Natural killer cell (primary cell): Measurements from ENCODE around the gene PHACTR1. TPM values are rescaled to one million over a fixed set of nuclear protein-coding genes. Genes with fewer than 3 reads are reported as not detected.

Experiments
- ATAC-seq, 3 donors: fragments of 150-1000 bp in 2 of 3; fragments of 200-7000 bp in 1 of 3; cut with Tn5 transposase; 1 replicate in 1 of 3; 2 replicates in 2 of 3; pipeline ENCODE4 v1.10.0; 2021; ENCODE audit warnings: mild to moderate bottlenecking in 2 of 3, moderate library complexity in 2 of 3
- DNase-seq, 2 donors: peaks; one replicate each; pipeline versions ENCODE4 v3.0.0 to v3.0.0-alpha.2; 2013 to 2021; ENCODE audit warnings: mixed read lengths in 1 of 2
- H3K27ac ChIP-seq: one replicate; pipeline ENCODE4 v1.5.1; 2013; ENCODE audit warnings: mild to moderate bottlenecking, low read length
- H3K27me3 ChIP-seq: one replicate; pipeline ENCODE4 v1.6.1; 2013; ENCODE audit warnings: low read length; ENCODE audit not compliant: control insufficient read depth, insufficient read depth
- H3K36me3 ChIP-seq: one replicate; pipeline ENCODE4 v1.6.1; 2013; ENCODE audit warnings: low read length; ENCODE audit not compliant: control insufficient read depth, insufficient read depth
- H3K4me1 ChIP-seq: one replicate; pipeline ENCODE4 v1.6.1; 2013; ENCODE audit warnings: low read length; ENCODE audit not compliant: control insufficient read depth, insufficient read depth
- H3K4me3 ChIP-seq: one replicate; pipeline ENCODE4 v1.5.1; 2013; ENCODE audit warnings: low read length
- H3K9me3 ChIP-seq: one replicate; pipeline ENCODE4 v1.6.1; 2013; ENCODE audit warnings: low read length; ENCODE audit not compliant: control insufficient read depth, insufficient read depth
- H3K27ac Mint-ChIP-seq, 2 donors: one replicate each; pipeline ENCODE4 v1.8.0; 2022; ENCODE audit warnings: mild to moderate bottlenecking in 2 of 2, mixed read lengths in 2 of 2, moderate library complexity in 1 of 2
- H3K27me3 Mint-ChIP-seq, 2 donors: one replicate each; pipeline ENCODE4 v1.8.0; 2022; ENCODE audit warnings: low read depth in 2 of 2, mixed read lengths in 2 of 2
- H3K36me3 Mint-ChIP-seq: one replicate; pipeline ENCODE4 v1.8.0; 2022; ENCODE audit warnings: mixed read lengths
- H3K4me1 Mint-ChIP-seq, 2 donors: one replicate each; pipeline ENCODE4 v1.8.0; 2022; ENCODE audit warnings: mixed read lengths in 2 of 2
- H3K4me3 Mint-ChIP-seq: one replicate; pipeline ENCODE4 v1.8.0; 2022; ENCODE audit warnings: mild to moderate bottlenecking, moderate library complexity, mixed read lengths
- H3K9me3 Mint-ChIP-seq, 2 donors: one replicate each; pipeline ENCODE4 v1.8.0; 2022; ENCODE audit warnings: mixed read lengths in 2 of 2
- WGBS: methylation state at CpG from one replicate; pipeline ENCODE4 v1.1.7; 2013; ENCODE audit warnings: missing lambda C conversion rate; ENCODE audit not compliant: insufficient coverage; 5-methylcytosine and 5-hydroxymethylcytosine counted together
- intact Hi-C: fragments of 100-400 bp; cut with micrococcal nuclease; formaldehyde crosslinking; loops from one replicate; pipeline ENCODE4 v1.14.2; 2022
- total RNA-seq, 4 donors: library from RNA; stranded (reverse); fragments of 120-200 nt in 1 of 4; gene quantifications; one replicate each; pipeline versions ENCODE4 v1.2.3 to v1.2.4, GENCODE V29; 2013 to 2022
- TF ChIP-seq, protein P1 (sequence below): fragments of 200-600 bp; IDR thresholded peaks from one replicate; pipeline ENCODE4 v1.8.0; 2022; ENCODE audit warnings: antibody characterized with exemption

PHACTR1 gene
- total RNA-seq, 3 donors from 2014 or later (not counting 1 experiment from before 2014, with no cell fraction given), result 5.2 to 19.0 (median 5.4) TPM

DNA sequence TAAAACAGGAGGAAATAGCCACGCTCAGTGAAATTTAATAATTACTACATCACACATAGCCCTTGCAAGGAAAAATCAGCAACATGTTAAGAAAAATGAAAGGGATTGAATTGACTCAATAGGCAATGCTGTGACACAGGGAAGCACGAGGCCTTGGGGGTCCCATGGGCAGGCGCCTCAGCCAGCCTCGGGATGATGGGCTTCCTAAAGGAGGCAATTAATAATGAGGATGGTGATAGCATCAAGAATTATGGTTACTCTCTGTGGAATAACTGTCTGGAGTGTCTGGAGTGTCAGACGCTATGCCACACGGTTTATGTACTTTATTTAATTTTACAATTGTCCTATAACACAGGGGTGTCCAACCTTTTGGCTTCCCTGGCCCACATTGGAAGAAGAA, 481.6 kb downstream of the PHACTR1 start:
- ATAC-seq (no peak), DNase-seq (no peak)
- H3K36me3 Mint-ChIP-seq, result no peaks in the 10 kb centered on the region
- 68% methylated on average over 4 of the region's 6 CpGs for WGBS
- H3K27me3 Mint-ChIP-seq, result peaks cover 0 to 4% of the 10 kb centered on the region in 2 donors
- no peaks in the 10 kb centered on the region for H3K9me3 Mint-ChIP-seq
- Histone ChIP-seq H3K4me3 (no peak overlapping the region), H3K27ac (no peak overlapping the region), H3K27me3 (no peaks in the 10 kb centered on the region), H3K9me3 (no peaks in the 10 kb centered on the region), H3K36me3 (no peaks in the 10 kb centered on the region), H3K4me1 (peaks cover 3% of the 10 kb centered on the region)
- TF ChIP-seq, protein P1, sequence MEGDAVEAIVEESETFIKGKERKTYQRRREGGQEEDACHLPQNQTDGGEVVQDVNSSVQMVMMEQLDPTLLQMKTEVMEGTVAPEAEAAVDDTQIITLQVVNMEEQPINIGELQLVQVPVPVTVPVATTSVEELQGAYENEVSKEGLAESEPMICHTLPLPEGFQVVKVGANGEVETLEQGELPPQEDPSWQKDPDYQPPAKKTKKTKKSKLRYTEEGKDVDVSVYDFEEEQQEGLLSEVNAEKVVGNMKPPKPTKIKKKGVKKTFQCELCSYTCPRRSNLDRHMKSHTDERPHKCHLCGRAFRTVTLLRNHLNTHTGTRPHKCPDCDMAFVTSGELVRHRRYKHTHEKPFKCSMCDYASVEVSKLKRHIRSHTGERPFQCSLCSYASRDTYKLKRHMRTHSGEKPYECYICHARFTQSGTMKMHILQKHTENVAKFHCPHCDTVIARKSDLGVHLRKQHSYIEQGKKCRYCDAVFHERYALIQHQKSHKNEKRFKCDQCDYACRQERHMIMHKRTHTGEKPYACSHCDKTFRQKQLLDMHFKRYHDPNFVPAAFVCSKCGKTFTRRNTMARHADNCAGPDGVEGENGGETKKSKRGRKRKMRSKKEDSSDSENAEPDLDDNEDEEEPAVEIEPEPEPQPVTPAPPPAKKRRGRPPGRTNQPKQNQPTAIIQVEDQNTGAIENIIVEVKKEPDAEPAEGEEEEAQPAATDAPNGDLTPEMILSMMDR, result no peak
- no peaks in the 10 kb centered on the region for H3K4me1 Mint-ChIP-seq
- intact Hi-C loops, result no loop called here
- no peak overlapping the region for H3K4me3 Mint-ChIP-seq
- H3K27ac Mint-ChIP-seq, result no peak overlapping the region

DNA sequence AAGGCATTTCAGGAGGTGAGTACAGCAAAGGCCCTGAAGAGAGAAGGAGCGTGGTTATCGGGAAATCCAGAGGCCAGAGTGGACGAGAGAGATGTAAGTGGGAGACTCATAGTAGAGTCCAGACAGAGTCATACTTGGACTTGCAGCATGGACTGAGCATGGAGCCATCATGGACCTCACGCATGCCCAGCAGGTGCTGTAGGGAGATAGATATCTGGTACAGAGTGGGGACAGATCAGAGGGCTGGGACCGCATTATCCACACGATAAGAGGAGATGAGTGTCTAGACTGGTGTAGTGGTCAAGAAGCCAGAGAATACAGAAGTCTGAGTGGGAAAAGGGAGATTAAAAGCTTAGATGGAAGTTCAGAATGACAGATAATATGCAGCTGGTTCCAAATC, 484.8 kb downstream of the PHACTR1 start:
- no peaks in the 10 kb centered on the region for H3K4me1 Mint-ChIP-seq
- H3K9me3 ChIP-seq, result no peaks in the 10 kb centered on the region
- H3K36me3 Mint-ChIP-seq, result no peaks in the 10 kb centered on the region
- H3K27me3 ChIP-seq, result no peaks in the 10 kb centered on the region
- no peak overlapping the region for H3K27ac Mint-ChIP-seq
- TF ChIP-seq, protein P1, result no peak
- intact Hi-C loops, result no loop called here
- ATAC-seq, result no peak
- no peaks in the 10 kb centered on the region for H3K9me3 Mint-ChIP-seq
- 86% methylated on average over 6 of the region's 6 CpGs for WGBS
- H3K4me3 Mint-ChIP-seq, result no peak overlapping the region
- no peaks in the 10 kb centered on the region for H3K36me3 ChIP-seq
- H3K27me3 Mint-ChIP-seq, result peaks cover 0 to 3% of the 10 kb centered on the region in 2 donors
- H3K27ac ChIP-seq, result no peak overlapping the region
- H3K4me3 ChIP-seq, result no peak overlapping the region
- DNase-seq, result no peak
- no peaks in the 10 kb centered on the region for H3K4me1 ChIP-seq

DNA sequence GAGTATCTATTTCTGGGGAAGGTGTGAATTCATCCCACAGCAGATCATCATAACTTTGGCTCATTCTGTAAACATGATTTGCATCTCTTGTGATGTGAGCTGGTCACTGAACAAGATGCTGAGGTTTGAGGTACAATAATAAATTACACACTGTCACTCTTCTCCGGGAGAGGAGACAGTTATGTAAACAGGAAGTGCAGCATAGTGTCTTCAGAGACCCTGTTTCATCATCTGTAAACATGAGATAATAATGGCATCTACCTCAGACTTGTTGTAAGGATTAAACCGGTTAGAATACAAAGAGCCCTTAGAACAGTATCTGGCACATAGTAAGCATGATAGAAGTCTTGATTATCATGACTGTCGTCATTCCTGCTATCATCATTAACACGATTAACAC, 486.6 kb downstream of the PHACTR1 start:
- no peaks in the 10 kb centered on the region for H3K36me3 Mint-ChIP-seq
- Histone ChIP-seq H3K4me1 (no peaks in the 10 kb centered on the region), H3K4me3 (no peak overlapping the region), H3K36me3 (no peaks in the 10 kb centered on the region), H3K27me3 (no peaks in the 10 kb centered on the region), H3K9me3 (no peaks in the 10 kb centered on the region), H3K27ac (no peak overlapping the region)
- H3K27ac Mint-ChIP-seq, result no peak overlapping the region
- no peaks in the 10 kb centered on the region for H3K4me1 Mint-ChIP-seq
- TF ChIP-seq, protein P1, result no peak
- no peak for DNase-seq
- H3K27me3 Mint-ChIP-seq, result peaks cover 0 to 6% of the 10 kb centered on the region in 2 donors
- no peaks in the 10 kb centered on the region for H3K9me3 Mint-ChIP-seq
- intact Hi-C loops, result no loop called here
- H3K4me3 Mint-ChIP-seq, result no peak overlapping the region
- peak in 1 of 3 donors; percentile 32 for ATAC-seq
- 61% methylated on average over 2 of the region's 4 CpGs for WGBS

DNA sequence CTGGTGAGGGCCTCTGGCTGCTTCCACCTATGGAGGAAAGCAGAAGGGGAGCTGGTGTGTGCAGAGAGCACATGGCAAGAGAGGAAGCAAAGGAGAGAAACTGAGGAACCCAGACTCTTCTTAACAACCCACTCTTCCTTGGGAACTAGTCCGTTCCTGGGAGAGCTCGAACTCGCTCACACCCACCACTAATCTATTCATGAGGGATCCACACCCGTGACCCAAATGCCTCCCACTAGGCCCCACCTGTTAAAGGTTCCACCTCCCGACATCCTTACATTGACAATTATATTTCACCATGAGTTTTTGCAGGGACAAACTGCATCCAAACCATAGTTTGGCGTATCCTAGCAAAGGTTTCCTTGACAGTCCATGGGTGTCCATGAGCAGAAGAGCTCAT, 488.5 kb downstream of the PHACTR1 start:
- no peak overlapping the region for H3K4me3 ChIP-seq
- no peak overlapping the region for H3K27ac Mint-ChIP-seq
- DNase-seq, result no peak
- H3K9me3 ChIP-seq, result no peaks in the 10 kb centered on the region
- ATAC-seq, result no peak
- H3K4me1 Mint-ChIP-seq, result no peaks in the 10 kb centered on the region
- H3K4me3 Mint-ChIP-seq, result no peak overlapping the region
- H3K36me3 Mint-ChIP-seq, result no peaks in the 10 kb centered on the region
- no peaks in the 10 kb centered on the region for H3K4me1 ChIP-seq
- no peaks in the 10 kb centered on the region for H3K36me3 ChIP-seq
- 93% methylated on average over 6 of the region's 6 CpGs for WGBS
- intact Hi-C loops, result no loop called here
- no peaks in the 10 kb centered on the region for H3K9me3 Mint-ChIP-seq
- TF ChIP-seq, protein P1, result no peak
- H3K27me3 ChIP-seq, result no peaks in the 10 kb centered on the region
- H3K27ac ChIP-seq, result no peak overlapping the region
- peaks cover 0 to 6% of the 10 kb centered on the region in 2 donors for H3K27me3 Mint-ChIP-seq
